OCI-LY7 (cell line): ENCODE data around the gene TMEM167B.

Source experiments
- CTCF ChIP-seq: fragments of 200-600 bp; sonication (generic); conservative IDR thresholded peaks from 2 replicates; pipeline ENCODE4 v1.5.1; 2014; ENCODE audit warnings: mild to moderate bottlenecking, antibody characterized with exemption, low read length, moderate library complexity, mixed read lengths
- EZH2phosphoT487 ChIP-seq: fragments of 200-600 bp; sonication (generic); IDR thresholded peaks from 2 replicates; pipeline ENCODE4 v1.6.1; 2018; ENCODE audit warnings: low read depth, borderline replicate concordance, mild to moderate bottlenecking, mixed run types, antibody characterized with exemption, low read length, moderate library complexity, mixed read lengths

- TF ChIP-seq EZH2phosphoT487 (no peak), CTCF (no peak)
Observed at GRCh38 chr1:109111386-109112055, 21.0 kb downstream of the TMEM167B start.
